Measurements from ENCODE around the gene ZNF444. TPM values are rescaled to one million over a fixed set of nuclear protein-coding genes. Genes with fewer than 3 reads are reported as not detected.
"Not testable (repeated sequence)": the region's sequence is repeated elsewhere in the genome, so short reads cannot be mapped to it uniquely, and the experiment has no call there.

ZNF444 gene
- total RNA-seq, 1 donor from 2014 or later: 51.9 TPM

- DNase-seq (ENCODE audit: extremely low read depth, low read depth, low spot score): no peak
These were observed 33.5 kb downstream of the ZNF444 start for GRCh38 chr19:56174550-56174949.

- not testable (repeated sequence) for DNase-seq (ENCODE audit: extremely low read depth, low read depth, low spot score)
These were observed 34.8 kb downstream of the ZNF444 start, which contains the start of gene GALP for GRCh38 chr19:56175861-56176307. GALP (plus strand) TSS chr19:56176008; CDS start chr19:56177109, 1,101 bp downstream.

- not testable (repeated sequence) for DNase-seq (ENCODE audit: extremely low read depth, low read depth, low spot score)
These were observed 35.2 kb downstream of the ZNF444 start for GRCh38 chr19:56176310-56176709.

- no peak for DNase-seq (ENCODE audit: extremely low read depth, low read depth, low spot score)
These were observed 35.8 kb downstream of the ZNF444 start for GRCh38 chr19:56176881-56177280.

GRCh38 chr19:56177564-56178243, 36.6 kb downstream of the ZNF444 start:
- no peak for DNase-seq (ENCODE audit: extremely low read depth, low read depth, low spot score)

- DNase-seq (ENCODE audit: extremely low read depth, low read depth, low spot score): no peak
These were observed 48.7 kb downstream of the ZNF444 start for GRCh38 chr19:56189785-56190184.

GRCh38 chr19:56191115-56191514, 50.0 kb downstream of the ZNF444 start:
- no peak for DNase-seq (ENCODE audit: extremely low read depth, low read depth, low spot score)

- DNase-seq (ENCODE audit: extremely low read depth, low read depth, low spot score): no peak
These were observed 50.6 kb downstream of the ZNF444 start for GRCh38 chr19:56191711-56192110.

- no peak for DNase-seq (ENCODE audit: extremely low read depth, low read depth, low spot score)
These were observed 53.0 kb downstream of the ZNF444 start for GRCh38 chr19:56193981-56194640.

GRCh38 chr19:56197646-56198045, 56.6 kb downstream of the ZNF444 start, which contains the start of gene ZSCAN5B:
ZSCAN5B (minus strand) TSS chr19:56197783; CDS start chr19:56193052, 4,731 bp downstream.
- not testable (repeated sequence) for DNase-seq (ENCODE audit: extremely low read depth, low read depth, low spot score)

GRCh38 chr19:56199687-56200086, 58.6 kb downstream of the ZNF444 start:
- no peak for DNase-seq (ENCODE audit: extremely low read depth, low read depth, low spot score)

- DNase-seq (ENCODE audit: extremely low read depth, low read depth, low spot score): no peak
These were observed 60.9 kb downstream of the ZNF444 start, which contains the start of gene ZSCAN5C for GRCh38 chr19:56201973-56202372. ZSCAN5C (plus strand) TSS chr19:56202273; CDS start chr19:56205914, 3,641 bp downstream.

GRCh38 chr19:56207581-56207980, 66.5 kb downstream of the ZNF444 start:
- DNase-seq (ENCODE audit: extremely low read depth, low read depth, low spot score): not testable (repeated sequence)

- DNase-seq (ENCODE audit: extremely low read depth, low read depth, low spot score): no peak
These were observed 68.0 kb downstream of the ZNF444 start for GRCh38 chr19:56209091-56209490.

GRCh38 chr19:56210036-56210435, 68.9 kb downstream of the ZNF444 start:
- not testable (repeated sequence) for DNase-seq (ENCODE audit: extremely low read depth, low read depth, low spot score)

Other genes with a start within 250 kb of the ZNF444 start
- gene NLRP13, start 209.0 kb upstream of the ZNF444 start, total RNA-seq: not detected in 2 replicates
- not detected in 2 replicates for gene NLRP8, start 193.5 kb upstream of the ZNF444 start, total RNA-seq
- not detected in 2 replicates for gene NLRP5, start 154.5 kb upstream of the ZNF444 start, total RNA-seq
- 16.4 and 20.5 TPM in 2 replicates for gene ZNF787, start 20.0 kb upstream of the ZNF444 start, total RNA-seq
- not detected in 2 replicates for gene GALP, start 34.7 kb downstream of the ZNF444 start, total RNA-seq
- gene ZSCAN5B, start 56.5 kb downstream of the ZNF444 start, total RNA-seq: not detected in 2 replicates
- gene ZSCAN5C, start 61.0 kb downstream of the ZNF444 start, total RNA-seq: not detected in 2 replicates
- gene EDDM13, start 131.5 kb downstream of the ZNF444 start, total RNA-seq: 0.53 and 0.82 TPM in 2 replicates
- 4.0 and 4.1 TPM in 2 replicates for gene ZSCAN5A, start 173.6 kb downstream of the ZNF444 start, total RNA-seq